Activated CD8-positive, alpha-beta T cell treated with anti-CD3 and anti-CD28 coated beads for 36 hours (primary cell): ENCODE data around the gene SIRT2. TPM values are rescaled to one million over a fixed set of nuclear protein-coding genes. Genes with fewer than 3 reads are reported as not detected.
A peak's percentile ranks its signal among the peaks of the same experiment; 100 is the strongest.

Experiments used
- ATAC-seq: fragments of 200-7000 bp; cut with Tn5 transposase; one replicate; pipeline ENCODE4 v1.10.0; 2021; ENCODE audit warnings: mild to moderate bottlenecking, moderate library complexity
- CTCF ChIA-PET: fragments of 350-600 bp; sonication (Branson Sonifier 250); formaldehyde crosslinking; loops from one replicate; lab custom pipeline; 2021; ENCODE audit warnings: antibody characterized with exemption; lab: Charles Lee
- POLR2A ChIA-PET: fragments of 350-600 bp; sonication (Branson Sonifier 250); formaldehyde crosslinking; loops from one replicate; lab custom pipeline; 2021; ENCODE audit warnings: antibody characterized with exemption; lab: Charles Lee
- DNase-seq: peaks from one replicate; pipeline ENCODE4 v3.0.0-alpha.2; 2020
- H3K27ac Mint-ChIP-seq: one replicate; pipeline ENCODE4 v1.8.0; 2021; ENCODE audit warnings: mild to moderate bottlenecking, mixed read lengths
- H3K27me3 Mint-ChIP-seq: one replicate; pipeline ENCODE4 v1.8.0; 2021; ENCODE audit warnings: mixed read lengths
- H3K36me3 Mint-ChIP-seq: one replicate; pipeline ENCODE4 v1.8.0; 2021; ENCODE audit warnings: low read depth, mixed read lengths
- H3K4me1 Mint-ChIP-seq: one replicate; pipeline ENCODE4 v1.8.0; 2021; ENCODE audit warnings: low read depth, mixed read lengths
- H3K4me3 Mint-ChIP-seq: one replicate; pipeline ENCODE4 v1.8.0; 2021; ENCODE audit warnings: mild to moderate bottlenecking, moderate library complexity, mixed read lengths
- H3K9me3 Mint-ChIP-seq: one replicate; pipeline ENCODE4 v1.8.0; 2021; ENCODE audit warnings: mixed read lengths
- CTCF ChIP-seq: fragments of 200-600 bp; IDR thresholded peaks from one replicate; pipeline ENCODE4 v1.8.0; 2022; ENCODE audit warnings: antibody characterized with exemption, mild to moderate bottlenecking
- intact Hi-C: fragments of 100-400 bp; cut with micrococcal nuclease; formaldehyde crosslinking; loops from one replicate; pipeline ENCODE4 v1.10.0; 2022
- total RNA-seq, 2 experiments: library from RNA; stranded (reverse); gene quantifications; one replicate each; pipeline ENCODE4 v1.2.3, GENCODE V29; 2021

The SIRT2 gene
- 10 to 100 TPM; 20.0 to 21.5 TPM for total RNA-seq

GRCh38 chr19:38899447-38900201 is at the start of gene SIRT2, which contains the start of gene NFKBIB:
Gene SIRT2 (minus strand): TSS chr19:38899618. CDS start chr19:38899521, 97 bp downstream.
Gene NFKBIB (plus strand): TSS chr19:38899969. CDS start chr19:38900033, 64 bp downstream.
- H3K36me3 Mint-ChIP-seq, result peaks cover 19% of the 10 kb centered on the region
- TF ChIP-seq CTCF, result no peak
- CTCF ChIA-PET, result interaction anchor here (0.6 to 2.2 kb wide), 8 partner anchors 11 to 497 kb away, joined by 3 to 23 read pairs (median 4); partner anchors contain the start of genes FAM98C, MRPS12 and SARS2
- DNase-seq (peak; percentile 100), ATAC-seq (peak; percentile 93)
- H3K9me3 Mint-ChIP-seq, result no peaks in the 10 kb centered on the region
- H3K27me3 Mint-ChIP-seq, result no peaks in the 10 kb centered on the region
- H3K27ac Mint-ChIP-seq, result peak within 1 kb of the TSS; percentile 93
- H3K4me3 Mint-ChIP-seq, result peak within 1 kb of the TSS; percentile 84
- intact Hi-C loops, result no loop called here
- H3K4me1 Mint-ChIP-seq, result peaks cover 30% of the 10 kb centered on the region
- POLR2A ChIA-PET, result interaction anchor here (0.5 to 1.5 kb wide), 9 partner anchors 12 to 583 kb away, joined by 3 to 7 read pairs (median 4); partner anchors contain the start of genes CCER2, FAM98C, MRPS12 and SARS2

GRCh38 chr19:38946229-38947010 is 47.0 kb upstream of the SIRT2 start:
- no peak for TF ChIP-seq CTCF
- Mint-ChIP-seq H3K27ac (no peak overlapping the region), H3K36me3 (no peaks in the 10 kb centered on the region), H3K9me3 (no peaks in the 10 kb centered on the region), H3K4me1 (peaks cover 8% of the 10 kb centered on the region), H3K27me3 (peaks cover 9% of the 10 kb centered on the region), H3K4me3 (no peak overlapping the region)
- ChIA-PET CTCF (no interaction called here), POLR2A (interaction anchor here (0.6 kb wide), 2 partner anchors 512 to 1199 kb away, joined by 3 to 5 read pairs; no protein-coding TSS in a partner anchor)
- DNase-seq (no peak), ATAC-seq (no peak)
- intact Hi-C loops, result no loop called here

DNA sequence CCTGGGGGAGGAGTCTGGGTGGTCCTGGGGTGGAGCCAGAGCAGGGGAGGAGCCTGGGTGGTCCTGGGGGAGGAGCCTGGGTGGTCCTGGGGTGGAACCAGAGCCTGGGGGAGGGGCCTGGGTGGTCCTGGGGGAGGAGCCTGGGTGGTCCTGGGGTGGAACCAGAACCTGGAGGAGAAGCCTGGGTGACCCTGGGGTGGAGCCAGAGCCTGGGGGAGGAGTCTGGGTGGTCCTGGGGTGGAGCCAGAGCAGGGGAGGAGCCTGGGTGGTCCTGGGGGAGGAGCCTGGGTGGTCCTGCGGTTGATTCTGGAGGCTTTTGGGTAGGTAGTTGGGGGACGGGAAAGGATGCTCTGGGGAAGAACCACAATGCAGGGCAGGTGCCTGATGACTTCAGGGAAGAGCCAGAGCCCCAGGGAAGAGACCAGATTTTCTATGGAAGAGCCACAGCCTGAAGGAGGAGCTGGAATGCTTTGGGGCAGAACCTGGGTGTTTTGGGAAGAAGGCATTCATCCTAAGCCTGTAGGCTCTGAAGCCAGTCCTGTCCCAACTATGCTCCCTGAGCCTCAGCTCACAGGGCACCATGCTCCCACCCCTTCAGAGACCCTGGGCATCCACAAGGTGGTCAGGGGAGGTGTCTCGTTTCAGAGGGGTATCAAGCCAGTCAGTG is 46.3 kb upstream of the SIRT2 start:
- Mint-ChIP-seq H3K4me1 (peaks cover 8% of the 10 kb centered on the region), H3K27ac (no peak overlapping the region), H3K9me3 (no peaks in the 10 kb centered on the region), H3K36me3 (no peaks in the 10 kb centered on the region), H3K4me3 (no peak overlapping the region), H3K27me3 (peaks cover 7% of the 10 kb centered on the region)
- no peak for TF ChIP-seq CTCF
- intact Hi-C loops, result no loop called here
- no peak for DNase-seq
- POLR2A ChIA-PET, result interaction anchor here (0.6 kb wide), 1 partner anchor 511 kb away, joined by 3 read pairs; no protein-coding TSS in a partner anchor
- CTCF ChIA-PET, result no interaction called here
- ATAC-seq, result peak; percentile 14

DNA sequence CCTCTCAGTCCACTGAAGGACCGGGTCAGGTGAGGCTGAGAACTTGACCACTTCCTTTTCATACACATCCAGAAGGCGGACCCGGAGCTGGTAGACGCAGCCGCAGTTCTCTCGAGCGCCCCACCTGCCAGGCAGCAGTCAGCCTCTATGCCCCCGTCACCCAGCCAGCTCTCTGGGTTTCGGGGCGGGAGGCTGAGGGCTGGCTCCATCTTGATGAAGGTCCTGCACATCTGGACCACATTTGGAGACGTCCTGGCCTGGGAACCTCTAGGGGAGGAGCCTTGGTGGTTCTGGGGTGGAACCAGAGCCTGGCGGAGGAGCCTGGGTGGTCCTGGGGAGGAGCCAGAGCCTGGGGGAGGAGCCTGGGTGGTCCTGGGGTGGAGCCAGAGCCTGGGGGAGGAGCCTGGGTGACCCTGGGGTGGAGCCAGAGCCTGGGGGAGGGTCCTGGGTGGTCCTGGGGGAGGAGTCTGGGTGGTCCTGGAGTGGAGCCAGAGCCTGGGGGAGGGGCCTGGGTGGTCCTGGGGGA is 45.6 kb upstream of the SIRT2 start:
- Mint-ChIP-seq H3K27me3 (peaks cover 5% of the 10 kb centered on the region), H3K36me3 (no peaks in the 10 kb centered on the region), H3K27ac (no peak overlapping the region), H3K9me3 (no peaks in the 10 kb centered on the region), H3K4me3 (no peak overlapping the region), H3K4me1 (peaks cover 6% of the 10 kb centered on the region)
- intact Hi-C loops, result no loop called here
- DNase-seq (no peak), ATAC-seq (no peak)
- POLR2A ChIA-PET, result interaction anchor here (0.6 kb wide), 1 partner anchor 14 kb away, joined by 3 read pairs; no protein-coding TSS in a partner anchor
- CTCF ChIA-PET, result no interaction called here
- no peak for TF ChIP-seq CTCF
